Measurements from ENCODE around the gene GNA15. TPM values are rescaled to one million over a fixed set of nuclear protein-coding genes. Genes with fewer than 3 reads are reported as not detected.

The GNA15 gene
- total and polyA plus RNA-seq, 2 of the 8 experiments (the other 6 are each of a cell fraction or from before 2014, with no cell fraction given) = 0.26 to 0.45 TPM

- Histone ChIP-seq H3K9ac (replicated peaks in 1 of 4; ENCODE audit: extremely low read depth in 1 of 4, low read depth in 3 of 4, low read length in 3 of 4) (no peak overlapping the region), H2BK5ac (ENCODE audit: low read depth, low read length) (no peak overlapping the region), H3K23ac (ENCODE audit: insufficient read length) (no peak overlapping the region), H3K18ac (ENCODE audit: extremely low read depth, low read length) (no peak overlapping the region), H4K8ac (ENCODE audit: extremely low read depth, insufficient read depth, low read length) (no peak overlapping the region; the same call in 1 of the 2 replicates), H3K9me3 (ENCODE audit: insufficient read depth in 2 of 2, low read depth in 1 of 2, low read length in 1 of 2) (no peaks in the 10 kb centered on the region), H2BK12ac (ENCODE audit: low read depth, low read length) (no peak overlapping the region), H3K4me3 (ENCODE audit: extremely low read depth in 1 of 4, insufficient read depth in 2 of 4, low read depth in 3 of 4, low read length in 4 of 4) (no peak overlapping the region), H2AK5ac (ENCODE audit: low read depth, low read length) (no peak overlapping the region), H2AFZ (ENCODE audit: low read length) (no peak overlapping the region), H3K36me3 (ENCODE audit: control insufficient read depth in 2 of 4, insufficient read depth in 4 of 4, low read length in 3 of 4) (no peaks in the 10 kb centered on the region; a peak in 1 of 8 replicates), H4K91ac (replicated peaks; ENCODE audit: insufficient read length, low read length) (no peak overlapping the region), H3K4ac (replicated peaks; ENCODE audit: insufficient read length, low read depth, low read length) (no peak overlapping the region), H3K4me2 (ENCODE audit: insufficient read depth in 1 of 2, low read depth in 2 of 2, low read length in 2 of 2) (no peak overlapping the region), H3K79me2 (ENCODE audit: control insufficient read depth in 1 of 2, insufficient read depth in 2 of 2, low read length in 2 of 2) (no peaks in the 10 kb centered on the region), H3K56ac (replicated peaks; ENCODE audit: insufficient read length, low read depth, low read length) (no peak overlapping the region), H3K14ac (ENCODE audit: insufficient read length) (no peak overlapping the region), H2BK15ac (ENCODE audit: low read length) (no peak overlapping the region), H3K23me2 (ENCODE audit: low read depth, low read length) (no peaks in the 10 kb centered on the region), H3K27ac (ENCODE audit: low read depth, low read length) (no peak overlapping the region), H2BK20ac (ENCODE audit: low read length) (no peak overlapping the region), H4K20me1 (replicated peaks in 1 of 2; ENCODE audit: control insufficient read depth in 1 of 2, insufficient read depth in 2 of 2, low read length in 2 of 2) (no peaks in the 10 kb centered on the region), H4K5ac (ENCODE audit: insufficient read length, low read depth, low read length) (no peak overlapping the region), H2BK120ac (replicated peaks; ENCODE audit: low read depth, low read length) (no peak overlapping the region), H3K27me3 (replicated peaks in 1 of 4; ENCODE audit: control insufficient read depth in 3 of 4, extremely low read depth in 1 of 4, insufficient read depth in 3 of 4, low read length in 3 of 4) (no peaks in the 10 kb centered on the region), H3K79me1 (ENCODE audit: low read depth, low read length) (no peaks in the 10 kb centered on the region), H3K4me1 (replicated peaks in 1 of 4; ENCODE audit: control insufficient read depth in 3 of 4, insufficient read depth in 4 of 4, low read length in 3 of 4) (no peaks in the 10 kb centered on the region)
- ChIA-PET POLR2A (ENCODE audit: partially characterized antibody) (interaction anchor here (1.3 kb wide), 1 partner anchor 67 kb away, joined by 3 read pairs; no protein-coding TSS in a partner anchor), CTCF (ENCODE audit: partially characterized antibody) (interaction anchor here (1.3 to 10.8 kb wide), 8 partner anchors 8 to 168 kb away, joined by 3 to 166 read pairs (median 22); no protein-coding TSS in a partner anchor)
- DNase-seq (ENCODE audit: low read depth in 1 of 2, low spot score in 2 of 2) (no peak), FAIRE-seq (no peak)
- WGBS, 2 experiments (ENCODE audit: extremely low coverage in 1 of 2, insufficient coverage in 1 of 2, insufficient read length in 1 of 2, insufficient replicate concordance in 2 of 2, low coverage in 1 of 2, low lambda C conversion rate in 2 of 2, missing lambda C conversion rate in 1 of 2) = 99% methylated on average over 8 of the region's 8 CpGs; no CpG with 5 or more reads in 1 of the 2 experiments
- TF ChIP-seq NANOG (IDR thresholded peaks at IDR 0.05; ENCODE audit: insufficient read depth, low read depth, low read length, poor library complexity, severe bottlenecking) (no peak), BRCA1 (IDR thresholded peaks at IDR 0.05; ENCODE audit: low read depth, low read length) (no peak), ZNF274 (IDR thresholded peaks at IDR 0.05; ENCODE audit: borderline replicate concordance, extremely low read depth, low read length) (no peak), PHF8 (conservative IDR thresholded peaks at IDR 0.05; ENCODE audit: low read depth, low read length) (no peak), CBX5 (IDR thresholded peaks at IDR 0.05; ENCODE audit: low read depth, low read length) (no peak), CEBPB (IDR thresholded peaks at IDR 0.05; ENCODE audit: low read depth, low read length) (no peak), SIRT6 (IDR thresholded peaks at IDR 0.05; ENCODE audit: low read length) (no peak), MAFK (IDR thresholded peaks at IDR 0.05; ENCODE audit: low read depth, low read length) (no peak), CREB1 (IDR thresholded peaks at IDR 0.05) (no peak), POU5F1 (IDR thresholded peaks at IDR 0.05; ENCODE audit: low read depth, low read length) (no peak), ATF2 (IDR thresholded peaks at IDR 0.05; ENCODE audit: low read length) (no peak), TCF12 (IDR thresholded peaks at IDR 0.05; ENCODE audit: low read depth, low read length) (no peak)
Measured at GRCh38 chr19:3123956-3124355, 11.9 kb upstream of the GNA15 start.
